Neuron (in vitro differentiated cells): ENCODE data around the gene CCDC120.

ENCODE experiments used
- H2AFZ ChIP-seq: one replicate; pipeline ENCODE4 v1.6.1; 2013; ENCODE audit warnings: low read depth, mild to moderate bottlenecking, inconsistent platforms, low read length, moderate library complexity
- H3K27me3 ChIP-seq: one replicate; pipeline ENCODE4 v1.6.1; 2013; ENCODE audit warnings: low read length; ENCODE audit not compliant: insufficient read depth
- H3K36me3 ChIP-seq: one replicate; pipeline ENCODE4 v1.6.1; 2013; ENCODE audit warnings: low read length; ENCODE audit not compliant: insufficient read depth
- H3K4me1 ChIP-seq: one replicate; pipeline ENCODE4 v1.6.1; 2013; ENCODE audit warnings: low read length; ENCODE audit not compliant: insufficient read depth
- H3K4me3 ChIP-seq: 2 replicates; pipeline ENCODE4 v1.5.1; 2013; ENCODE audit warnings: mild to moderate bottlenecking, low read length, moderate library complexity
- H3K9me3 ChIP-seq: one replicate; pipeline ENCODE4 v1.6.1; 2013; ENCODE audit warnings: low read length

CCDC120 gene

GRCh38 chrX:49058794-49059193 is at the start of gene CCDC120:
CCDC120 (plus strand) TSS chrX:49058999; CDS start chrX:49062042, 3,043 bp downstream.
- Histone ChIP-seq H3K27me3 (no peaks in the 10 kb centered on the region), H3K4me1 (no peaks in the 10 kb centered on the region), H3K36me3 (no peaks in the 10 kb centered on the region), H2AFZ (no peak within 1 kb of the TSS), H3K4me3 (no peak within 1 kb of the TSS), H3K9me3 (peaks cover 2% of the 10 kb centered on the region)

- Histone ChIP-seq H2AFZ (no peak overlapping the region), H3K9me3 (no peaks in the 10 kb centered on the region), H3K36me3 (no peaks in the 10 kb centered on the region), H3K27me3 (no peaks in the 10 kb centered on the region), H3K4me3 (no peak overlapping the region), H3K4me1 (no peaks in the 10 kb centered on the region)
These were observed 39.7 kb upstream of the CCDC120 start for GRCh38 chrX:49019050-49019449.

GRCh38 chrX:49019599-49020249 is 39.1 kb upstream of the CCDC120 start:
- H3K36me3 ChIP-seq, result no peaks in the 10 kb centered on the region
- no peak overlapping the region for H2AFZ ChIP-seq
- no peak overlapping the region for H3K4me3 ChIP-seq
- H3K4me1 ChIP-seq, result no peaks in the 10 kb centered on the region
- H3K27me3 ChIP-seq, result no peaks in the 10 kb centered on the region
- H3K9me3 ChIP-seq, result no peaks in the 10 kb centered on the region

GRCh38 chrX:49029876-49030275 is 28.9 kb upstream of the CCDC120 start:
- no peaks in the 10 kb centered on the region for H3K27me3 ChIP-seq
- H3K9me3 ChIP-seq, result no peaks in the 10 kb centered on the region
- H2AFZ ChIP-seq, result no peak overlapping the region
- no peaks in the 10 kb centered on the region for H3K4me1 ChIP-seq
- H3K4me3 ChIP-seq, result no peak overlapping the region
- peaks cover 11% of the 10 kb centered on the region for H3K36me3 ChIP-seq

GRCh38 chrX:49030283-49030682 is 28.5 kb upstream of the CCDC120 start:
- Histone ChIP-seq H3K4me1 (no peaks in the 10 kb centered on the region), H3K4me3 (no peak overlapping the region), H3K9me3 (no peaks in the 10 kb centered on the region), H3K36me3 (peaks cover 11% of the 10 kb centered on the region), H3K27me3 (no peaks in the 10 kb centered on the region), H2AFZ (no peak overlapping the region)

- H3K9me3 ChIP-seq, result no peaks in the 10 kb centered on the region
- H2AFZ ChIP-seq, result no peak overlapping the region
- peaks cover 23% of the 10 kb centered on the region for H3K4me1 ChIP-seq
- H3K4me3 ChIP-seq, result no peak overlapping the region
- H3K36me3 ChIP-seq, result peaks cover 25% of the 10 kb centered on the region
- no peaks in the 10 kb centered on the region for H3K27me3 ChIP-seq
These were observed 20.8 kb upstream of the CCDC120 start for GRCh38 chrX:49037883-49038475.

GRCh38 chrX:49039598-49040375 is 19.0 kb upstream of the CCDC120 start:
- Histone ChIP-seq H3K4me3 (no peak overlapping the region), H3K9me3 (no peaks in the 10 kb centered on the region), H3K27me3 (no peaks in the 10 kb centered on the region), H2AFZ (no peak overlapping the region), H3K36me3 (peaks cover 18% of the 10 kb centered on the region), H3K4me1 (peaks cover 23% of the 10 kb centered on the region)

GRCh38 chrX:49040376-49040955 is 18.3 kb upstream of the CCDC120 start:
- Histone ChIP-seq H3K4me1 (peaks cover 23% of the 10 kb centered on the region), H3K4me3 (no peak overlapping the region), H3K27me3 (no peaks in the 10 kb centered on the region), H3K36me3 (peaks cover 18% of the 10 kb centered on the region), H2AFZ (no peak overlapping the region), H3K9me3 (no peaks in the 10 kb centered on the region)

GRCh38 chrX:49041744-49042580 is 16.8 kb upstream of the CCDC120 start:
- Histone ChIP-seq H3K27me3 (no peaks in the 10 kb centered on the region), H2AFZ (no peak overlapping the region), H3K4me1 (peaks cover 23% of the 10 kb centered on the region), H3K9me3 (no peaks in the 10 kb centered on the region), H3K36me3 (peaks cover 12% of the 10 kb centered on the region), H3K4me3 (peak overlapping the region; percentile 50)

GRCh38 chrX:49042581-49043219 is 16.1 kb upstream of the CCDC120 start:
- H2AFZ ChIP-seq, result peak overlapping the region; percentile 60
- no peaks in the 10 kb centered on the region for H3K27me3 ChIP-seq
- peak overlapping the region; percentile 50 for H3K4me3 ChIP-seq
- H3K36me3 ChIP-seq, result peaks cover 9% of the 10 kb centered on the region
- H3K4me1 ChIP-seq, result peaks cover 23% of the 10 kb centered on the region
- H3K9me3 ChIP-seq, result no peaks in the 10 kb centered on the region

GRCh38 chrX:49043220-49043986 is 15.4 kb upstream of the CCDC120 start, which contains the start of gene TFE3:
TFE3 (minus strand) TSS chrX:49043357; CDS start chrX:49043226, 131 bp downstream.
- Histone ChIP-seq H3K4me3 (peak within 1 kb of the TSS; percentile 50), H2AFZ (peak within 1 kb of the TSS; percentile 60), H3K4me1 (peaks cover 23% of the 10 kb centered on the region), H3K36me3 (peaks cover 2% of the 10 kb centered on the region), H3K9me3 (no peaks in the 10 kb centered on the region), H3K27me3 (no peaks in the 10 kb centered on the region)

- Histone ChIP-seq H3K4me1 (peaks cover 23% of the 10 kb centered on the region), H3K9me3 (no peaks in the 10 kb centered on the region), H3K36me3 (no peaks in the 10 kb centered on the region), H3K4me3 (peak overlapping the region; percentile 16), H3K27me3 (no peaks in the 10 kb centered on the region), H2AFZ (no peak overlapping the region)
These were observed 14.9 kb upstream of the CCDC120 start for GRCh38 chrX:49043987-49044281.
